Measurements from ENCODE around the gene COL19A1.

- TF ChIP-seq, protein P1, sequence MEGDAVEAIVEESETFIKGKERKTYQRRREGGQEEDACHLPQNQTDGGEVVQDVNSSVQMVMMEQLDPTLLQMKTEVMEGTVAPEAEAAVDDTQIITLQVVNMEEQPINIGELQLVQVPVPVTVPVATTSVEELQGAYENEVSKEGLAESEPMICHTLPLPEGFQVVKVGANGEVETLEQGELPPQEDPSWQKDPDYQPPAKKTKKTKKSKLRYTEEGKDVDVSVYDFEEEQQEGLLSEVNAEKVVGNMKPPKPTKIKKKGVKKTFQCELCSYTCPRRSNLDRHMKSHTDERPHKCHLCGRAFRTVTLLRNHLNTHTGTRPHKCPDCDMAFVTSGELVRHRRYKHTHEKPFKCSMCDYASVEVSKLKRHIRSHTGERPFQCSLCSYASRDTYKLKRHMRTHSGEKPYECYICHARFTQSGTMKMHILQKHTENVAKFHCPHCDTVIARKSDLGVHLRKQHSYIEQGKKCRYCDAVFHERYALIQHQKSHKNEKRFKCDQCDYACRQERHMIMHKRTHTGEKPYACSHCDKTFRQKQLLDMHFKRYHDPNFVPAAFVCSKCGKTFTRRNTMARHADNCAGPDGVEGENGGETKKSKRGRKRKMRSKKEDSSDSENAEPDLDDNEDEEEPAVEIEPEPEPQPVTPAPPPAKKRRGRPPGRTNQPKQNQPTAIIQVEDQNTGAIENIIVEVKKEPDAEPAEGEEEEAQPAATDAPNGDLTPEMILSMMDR (IDR thresholded peaks at IDR 0.05; ENCODE audit: low read depth, low read length): no peak
- no peak for TF ChIP-seq EZH2phosphoT487 (IDR thresholded peaks at IDR 0.05; ENCODE audit: low read depth)
Measured at GRCh38 chr6:69887714-69888345, 21.5 kb downstream of the COL19A1 start.

All from OCI-LY3 (cell line).